Endodermal cell (in vitro differentiated cells): Measurements from ENCODE around the gene PGLYRP3. TPM values are rescaled to one million over a fixed set of nuclear protein-coding genes. Genes with fewer than 3 reads are reported as not detected.

Source experiments
- DNase-seq: peaks from one replicate; pipeline ENCODE4 v3.0.0-alpha.2; 2017
- H3K27ac ChIP-seq: 2 replicates; pipeline ENCODE4 v1.5.1; 2013; ENCODE audit warnings: mild to moderate bottlenecking, low read depth, low read length, moderate library complexity
- H3K27me3 ChIP-seq: 2 replicates; pipeline ENCODE4 v1.6.1; 2013; ENCODE audit warnings: mild to moderate bottlenecking, low read length, moderate library complexity; ENCODE audit not compliant: insufficient read depth, control insufficient read depth, poor library complexity, severe bottlenecking
- H3K36me3 ChIP-seq: 2 replicates; pipeline ENCODE4 v1.7.0; 2013; ENCODE audit warnings: mild to moderate bottlenecking, low read length, moderate library complexity; ENCODE audit not compliant: control insufficient read depth, insufficient read depth
- H3K4me1 ChIP-seq: one replicate; pipeline ENCODE4 v1.7.0; 2013; ENCODE audit warnings: low read length; ENCODE audit not compliant: control insufficient read depth, insufficient read depth
- H3K4me3 ChIP-seq: 2 replicates; pipeline ENCODE4 v1.5.1; 2013; ENCODE audit warnings: mild to moderate bottlenecking, low read length, moderate library complexity
- H3K9ac ChIP-seq: 2 replicates; pipeline ENCODE4 v1.6.1; 2013; ENCODE audit warnings: mild to moderate bottlenecking, low read length, moderate library complexity; ENCODE audit not compliant: poor library complexity, severe bottlenecking; ENCODE audit errors: extremely low read depth
- H3K9me3 ChIP-seq: 2 replicates; pipeline ENCODE4 v1.6.1; 2013; ENCODE audit warnings: mild to moderate bottlenecking, low read length, moderate library complexity; ENCODE audit not compliant: control insufficient read depth
- H3K27ac Mint-ChIP-seq: 2 replicates; pipeline ENCODE4 v1.8.0; 2020; ENCODE audit warnings: mixed read lengths
- H3K27me3 Mint-ChIP-seq: 2 replicates; pipeline ENCODE4 v1.8.0; 2021; ENCODE audit warnings: mild to moderate bottlenecking, mixed read lengths; ENCODE audit not compliant: insufficient read depth
- H3K36me3 Mint-ChIP-seq: 2 replicates; pipeline ENCODE4 v1.8.0; 2020; ENCODE audit warnings: low read depth, mixed read lengths
- H3K4me1 Mint-ChIP-seq: 2 replicates; pipeline ENCODE4 v1.8.0; 2020; ENCODE audit warnings: mixed read lengths
- H3K4me3 Mint-ChIP-seq: 2 replicates; pipeline ENCODE4 v1.8.0; 2020; ENCODE audit warnings: mild to moderate bottlenecking, moderate library complexity, mixed read lengths
- H3K9me3 Mint-ChIP-seq: 2 replicates; pipeline ENCODE4 v1.8.0; 2020; ENCODE audit warnings: mild to moderate bottlenecking, mixed read lengths
- CTCF ChIP-seq: fragments of 200-600 bp; sonication (generic); conservative IDR thresholded peaks from 2 replicates; pipeline ENCODE4 v1.5.0; 2021; ENCODE audit warnings: antibody characterized with exemption, mild to moderate bottlenecking
- WGBS, 2 experiments: methylation state at CpG; one replicate each; pipeline versions ENCODE4 v1.1.5 to v1.1.7; 2013; ENCODE audit warnings: missing lambda C conversion rate in 2 of 2, mixed read lengths in 1 of 2; ENCODE audit not compliant: insufficient coverage in 1 of 2, insufficient read length in 1 of 2; 5-methylcytosine and 5-hydroxymethylcytosine counted together
- total RNA-seq, 2 donors: library from RNA; stranded (reverse); fragmentation: NEBNext Ultra II Directional in 1 of 2; extraction: Animal tissue kit (Norgen Biotek cat#: 25700) in 1 of 2; gene quantifications; 2 replicates in 1 of 2; 3 replicates in 1 of 2; pipeline ENCODE4 v1.2.1, GENCODE V29; 2021

PGLYRP3 gene
- total RNA-seq, 2 donors from 2014 or later, result not detected

- Histone ChIP-seq H3K9ac (no peak overlapping the region), H3K4me1 (no peaks in the 10 kb centered on the region), H3K9me3 (no peaks in the 10 kb centered on the region), H3K27me3 (no peaks in the 10 kb centered on the region), H3K4me3 (no peak overlapping the region), H3K36me3 (no peaks in the 10 kb centered on the region), H3K27ac (no peak overlapping the region)
- H3K27me3 Mint-ChIP-seq, result peaks cover 14% of the 10 kb centered on the region
- no peaks in the 10 kb centered on the region for H3K9me3 Mint-ChIP-seq
- no peak overlapping the region for H3K4me3 Mint-ChIP-seq
- peaks cover 14% of the 10 kb centered on the region for H3K4me1 Mint-ChIP-seq
- H3K36me3 Mint-ChIP-seq, result no peaks in the 10 kb centered on the region
- no peak overlapping the region for H3K27ac Mint-ChIP-seq
- WGBS, 2 experiments, result 85 to 97% methylated on average over 6 to 7 of the region's 7 CpGs
- peak; percentile 77 for TF ChIP-seq CTCF
- DNase-seq, result peak; percentile 85
These were observed 40.6 kb upstream of the PGLYRP3 start for GRCh38 chr1:153353226-153353947.

GRCh38 chr1:153352523-153352922, 39.8 kb upstream of the PGLYRP3 start:
- Histone ChIP-seq H3K9me3 (no peaks in the 10 kb centered on the region), H3K4me1 (no peaks in the 10 kb centered on the region), H3K36me3 (no peaks in the 10 kb centered on the region), H3K9ac (no peak overlapping the region), H3K27ac (no peak overlapping the region), H3K27me3 (no peaks in the 10 kb centered on the region), H3K4me3 (no peak overlapping the region)
- Mint-ChIP-seq H3K4me1 (peaks cover 14% of the 10 kb centered on the region), H3K36me3 (no peaks in the 10 kb centered on the region), H3K27me3 (peaks cover 17% of the 10 kb centered on the region), H3K27ac (no peak overlapping the region), H3K4me3 (no peak overlapping the region), H3K9me3 (no peaks in the 10 kb centered on the region)
- peak; percentile 81 for DNase-seq
- TF ChIP-seq CTCF, result peak; percentile 98
- 0% methylated on average over 2 to 4 of the region's 4 CpGs for WGBS, 2 experiments

GRCh38 chr1:153350321-153350957, 37.7 kb upstream of the PGLYRP3 start:
- H3K27me3 ChIP-seq, result no peaks in the 10 kb centered on the region
- no peaks in the 10 kb centered on the region for H3K36me3 ChIP-seq
- H3K9me3 ChIP-seq, result no peaks in the 10 kb centered on the region
- no peak overlapping the region for H3K27ac ChIP-seq
- H3K27ac Mint-ChIP-seq, result no peak overlapping the region
- no peak overlapping the region for H3K9ac ChIP-seq
- peaks cover 14% of the 10 kb centered on the region for H3K4me1 Mint-ChIP-seq
- H3K4me1 ChIP-seq, result no peaks in the 10 kb centered on the region
- no peak for TF ChIP-seq CTCF
- H3K4me3 ChIP-seq, result no peak overlapping the region
- peaks cover 20% of the 10 kb centered on the region for H3K27me3 Mint-ChIP-seq
- DNase-seq, result peak; percentile 21
- H3K36me3 Mint-ChIP-seq, result no peaks in the 10 kb centered on the region
- no peaks in the 10 kb centered on the region for H3K9me3 Mint-ChIP-seq
- no peak overlapping the region for H3K4me3 Mint-ChIP-seq
- WGBS, 2 experiments, result 41% methylated on average over 1 of the region's 1 CpG; no CpG with 5 or more reads in 1 of the 2 experiments
